HG03378 (cell line): ENCODE data around the gene GTPBP1.

Experiments used
- ATAC-seq: cut with Tn5 transposase; IDR thresholded peaks from one replicate; pipeline ENCODE4 v1.9.1; 2021; ENCODE audit warnings: mild to moderate bottlenecking, moderate library complexity; ENCODE audit not compliant: unreplicated experiment

The GTPBP1 gene

DNA sequence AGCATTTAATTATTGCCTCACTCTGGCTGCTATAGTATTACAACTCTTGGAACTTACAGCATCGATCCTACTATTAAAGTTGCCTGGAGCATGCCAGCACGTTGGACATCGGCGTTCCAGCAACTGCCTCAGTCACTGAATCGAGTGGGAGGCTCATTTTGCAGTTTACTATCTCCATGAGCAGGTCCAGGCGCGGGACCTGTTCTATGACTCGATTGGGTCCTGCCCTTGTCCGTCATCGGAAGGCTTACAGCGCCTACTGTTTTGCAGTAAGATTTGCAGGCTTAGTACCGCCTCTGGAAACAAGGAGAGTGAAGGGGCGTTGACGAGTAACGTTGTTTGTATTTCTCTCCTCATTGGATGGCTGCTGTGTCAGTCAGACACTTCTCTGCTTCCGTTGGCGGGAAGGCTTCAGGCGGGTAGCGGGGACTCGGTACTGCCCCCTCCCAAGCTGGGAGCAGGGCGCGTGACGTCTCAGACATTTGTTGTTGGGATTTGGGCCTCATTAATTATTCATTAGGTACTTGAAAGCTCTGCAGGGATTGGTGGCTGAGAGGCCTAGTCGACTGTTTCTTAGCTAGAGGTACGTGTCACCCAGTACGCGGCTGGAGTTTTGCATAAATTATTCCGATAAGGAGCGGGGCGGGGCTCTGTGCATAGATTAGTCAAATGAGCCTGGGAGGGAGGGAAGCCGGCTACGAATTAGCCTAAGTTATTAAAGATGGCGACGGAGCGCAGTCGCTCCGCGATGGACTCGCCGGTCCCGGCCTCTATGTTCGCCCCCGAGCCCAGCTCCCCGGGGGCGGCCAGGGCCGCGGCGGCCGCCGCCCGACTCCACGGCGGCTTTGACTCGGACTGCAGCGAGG, at the start of gene GTPBP1:
GTPBP1 (plus strand) TSS at position 710 of the 866 bp plus-strand sequence; CDS start at position 722, 12 bp downstream.
- peak; percentile 77 for ATAC-seq

DNA sequence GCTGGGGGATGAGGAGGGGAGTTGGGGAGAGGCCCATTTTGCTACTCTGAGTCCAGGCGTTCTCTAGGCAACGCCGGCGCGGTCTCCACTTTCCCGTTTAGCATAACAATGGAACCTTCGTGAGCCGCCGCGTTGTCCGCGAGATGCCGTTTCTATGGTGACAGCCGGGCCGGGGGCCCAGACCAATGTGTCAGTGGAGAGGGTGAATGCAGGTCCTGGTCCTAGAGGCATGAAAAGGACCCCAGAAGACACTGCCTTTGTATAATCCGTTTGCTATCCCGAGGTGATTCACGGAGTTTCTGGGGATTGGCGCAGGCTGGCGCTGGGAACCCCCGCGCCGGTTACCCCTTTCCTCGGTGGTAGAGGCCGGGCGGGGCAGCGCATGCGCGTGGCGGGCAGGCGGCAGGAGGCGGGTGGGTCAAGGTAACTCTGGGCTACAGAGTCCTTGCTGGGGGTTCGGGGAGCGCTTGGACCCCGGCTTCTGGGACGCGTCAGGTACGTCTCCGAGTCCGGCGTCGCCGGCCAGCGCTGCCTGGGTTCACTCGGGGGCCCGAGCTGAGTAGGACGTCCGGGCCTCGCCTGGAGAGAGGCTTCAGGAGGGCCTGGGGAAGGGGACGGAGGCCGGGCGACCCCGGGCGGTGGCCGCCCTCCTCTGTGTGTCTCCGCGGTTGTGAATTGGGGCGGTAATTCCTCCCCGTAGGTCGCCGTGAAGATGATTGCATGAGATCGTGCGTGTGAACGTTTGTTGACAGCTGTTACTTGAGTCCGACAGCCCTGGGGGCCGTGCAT, 49.3 kb upstream of the GTPBP1 start, which contains the start of the genes CBY1 and FAM227A:
CBY1 (plus strand) TSS at position 383 of the 789 bp plus-strand sequence. CDS start 11,417 bp downstream, outside the sequence.
FAM227A (minus strand) TSS at position 137 of the 789 bp plus-strand sequence. CDS start 6,224 bp downstream, outside the sequence.
- peak; percentile 54 for ATAC-seq

DNA sequence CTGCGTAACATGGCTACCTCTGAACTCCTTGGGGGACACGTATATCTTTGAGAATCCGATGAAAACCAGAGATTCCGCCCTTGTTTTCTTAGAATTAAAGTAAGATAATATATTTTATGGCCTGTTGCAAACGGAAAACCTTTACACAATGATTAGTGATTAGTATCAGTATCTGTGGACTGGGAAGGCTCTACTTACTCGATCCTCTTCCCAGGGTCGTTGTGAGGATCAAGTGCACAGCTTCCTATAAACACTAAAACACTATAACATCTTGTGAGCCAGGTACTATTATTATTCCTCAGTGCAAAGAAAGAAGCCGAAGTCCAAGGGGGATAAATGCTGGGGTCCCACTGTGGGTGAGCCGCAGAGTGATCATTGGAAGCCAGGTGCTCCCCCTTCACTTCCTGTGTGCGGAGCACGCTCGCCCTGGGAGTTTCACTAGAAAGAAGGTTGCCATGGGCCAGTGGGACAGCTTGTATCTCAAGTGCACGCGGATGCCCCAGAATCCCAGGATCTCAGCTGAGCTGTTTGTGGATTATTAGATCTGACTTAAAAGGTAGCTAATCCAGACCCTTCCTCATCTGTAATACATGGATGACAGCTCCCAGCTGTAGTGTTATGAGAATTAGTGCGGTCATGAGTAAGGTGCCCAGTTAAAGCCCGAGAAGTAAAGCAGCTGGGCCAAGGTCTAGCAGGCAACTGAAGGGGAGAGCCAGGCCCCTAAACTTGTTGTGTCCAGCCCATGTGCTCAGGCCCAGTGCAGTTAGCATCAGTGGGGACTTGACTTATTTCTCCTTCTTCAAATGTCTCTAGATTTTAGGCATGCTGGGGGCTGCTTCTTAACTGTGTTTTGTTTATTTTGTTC, 48.5 kb upstream of the GTPBP1 start:
- peak; percentile 25 for ATAC-seq

DNA sequence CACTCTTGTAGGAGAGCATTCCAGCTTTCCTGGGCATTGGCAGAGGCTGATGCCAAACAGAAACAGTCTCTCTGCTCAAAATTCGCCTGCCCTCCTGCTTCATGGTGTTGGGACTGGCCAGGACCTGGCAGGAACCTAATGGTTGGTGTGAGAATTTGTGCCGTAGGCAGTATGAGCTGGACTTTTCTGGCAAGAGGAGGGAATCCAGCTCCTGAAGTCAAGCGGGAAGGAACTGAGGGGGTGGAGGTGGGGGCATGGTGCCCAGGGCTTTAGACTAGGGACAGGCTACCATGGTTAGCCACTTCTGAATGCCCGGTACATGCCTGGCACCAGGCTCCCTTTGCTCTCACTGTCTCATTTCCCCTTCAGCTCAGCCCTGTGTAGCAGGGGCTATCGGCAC, 30.9 kb upstream of the GTPBP1 start:
- no peak for ATAC-seq

DNA sequence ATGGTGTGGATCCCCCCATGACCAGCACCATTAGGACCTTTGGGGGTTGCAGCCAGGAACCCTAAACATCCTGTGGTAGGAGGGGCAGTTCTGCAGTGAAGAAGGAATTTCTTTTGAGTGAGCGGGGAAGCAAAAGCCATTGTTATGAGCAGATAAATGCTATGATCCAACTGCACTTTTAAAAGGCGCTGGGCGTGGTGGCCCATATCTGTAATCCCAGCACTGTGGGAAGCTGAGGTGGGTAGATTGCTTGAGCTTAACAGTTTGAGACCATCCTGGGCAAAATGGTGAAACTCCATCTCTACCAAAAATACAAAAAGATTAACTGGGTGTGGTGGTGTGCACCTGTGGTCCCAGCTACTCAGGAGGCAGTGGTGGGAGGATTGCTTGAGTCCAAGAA, 29.9 kb upstream of the GTPBP1 start:
- ATAC-seq, result no peak

DNA sequence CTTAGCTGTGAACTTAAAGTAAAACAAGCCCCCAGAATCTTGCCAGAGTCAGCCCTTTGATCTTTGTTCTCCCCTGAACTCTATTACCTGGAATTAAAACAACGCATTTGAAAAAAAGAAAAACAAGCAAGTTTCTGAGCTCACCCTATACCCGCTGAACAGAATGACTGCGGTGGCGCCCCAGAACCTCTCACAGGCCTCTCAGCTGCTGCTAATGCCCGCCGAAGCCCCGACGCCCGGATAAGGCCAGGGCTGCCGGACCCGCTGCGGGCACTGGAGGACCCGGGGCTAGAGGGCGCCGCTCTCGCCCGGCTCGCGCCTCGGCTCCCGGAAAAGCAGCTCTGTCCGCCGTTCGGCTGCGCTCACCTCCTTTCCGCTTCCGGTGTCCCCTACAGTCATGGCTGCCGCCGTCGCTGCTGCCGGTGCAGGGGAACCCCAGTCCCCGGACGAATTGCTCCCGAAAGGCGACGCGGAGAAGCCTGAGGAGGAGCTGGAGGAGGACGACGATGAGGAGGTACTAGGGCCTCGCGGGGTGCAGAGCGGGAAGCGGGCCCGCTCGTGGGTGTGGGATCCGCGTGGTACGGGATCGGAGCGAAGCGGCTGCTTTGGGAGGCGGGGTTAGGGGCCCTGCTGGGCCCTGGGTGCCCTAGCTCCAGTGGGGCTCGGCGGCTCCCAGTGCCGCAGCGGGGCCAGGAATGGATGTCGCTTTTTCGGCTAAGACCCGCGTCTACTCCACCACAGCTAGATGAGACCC, 24.0 kb upstream of the GTPBP1 start, which contains the start of gene TOMM22:
TOMM22 (plus strand) TSS at position 376 of the 754 bp plus-strand sequence; CDS start at position 398, 22 bp downstream.
- ATAC-seq, result peak; percentile 68

DNA sequence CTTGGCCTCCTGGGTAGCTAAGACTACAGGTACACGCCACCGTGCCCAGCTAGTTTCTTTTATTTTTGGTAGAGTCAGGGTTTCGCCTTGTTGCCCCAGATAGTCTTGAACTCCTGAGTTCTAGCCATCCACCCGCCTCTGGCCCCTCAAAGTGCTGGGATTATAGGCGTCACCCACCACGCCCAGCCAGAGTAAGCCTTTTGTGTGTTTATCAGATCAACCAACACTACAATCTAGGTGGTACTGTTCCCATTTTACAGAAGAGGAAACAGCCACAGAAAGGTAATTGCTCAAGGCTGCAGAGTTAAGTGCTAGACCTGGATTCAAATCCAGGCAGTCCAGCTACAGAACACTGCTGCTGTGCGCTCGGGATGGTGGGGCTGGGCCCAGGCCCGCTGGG, 20.8 kb upstream of the GTPBP1 start:
- no peak for ATAC-seq

DNA sequence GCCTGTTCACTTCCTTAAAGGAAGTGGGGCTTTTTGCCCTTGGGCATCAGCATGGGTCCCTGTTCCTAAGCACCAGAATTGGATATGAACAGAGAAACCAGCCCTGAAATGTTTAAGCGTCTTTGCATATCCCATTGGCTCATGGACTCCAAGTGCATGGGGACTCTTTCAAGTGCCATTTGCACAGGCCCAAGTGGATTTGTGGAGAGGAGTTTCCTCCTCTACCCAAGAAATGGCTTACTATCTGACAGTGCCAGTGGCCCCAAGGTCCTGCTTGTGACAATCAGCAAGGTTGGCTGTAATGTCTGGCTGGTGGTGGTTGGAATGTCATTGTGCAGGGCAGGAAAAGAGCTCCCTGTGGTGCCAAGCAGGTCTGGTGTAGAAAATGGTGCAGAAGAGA, 20.0 kb upstream of the GTPBP1 start:
- no peak for ATAC-seq

DNA sequence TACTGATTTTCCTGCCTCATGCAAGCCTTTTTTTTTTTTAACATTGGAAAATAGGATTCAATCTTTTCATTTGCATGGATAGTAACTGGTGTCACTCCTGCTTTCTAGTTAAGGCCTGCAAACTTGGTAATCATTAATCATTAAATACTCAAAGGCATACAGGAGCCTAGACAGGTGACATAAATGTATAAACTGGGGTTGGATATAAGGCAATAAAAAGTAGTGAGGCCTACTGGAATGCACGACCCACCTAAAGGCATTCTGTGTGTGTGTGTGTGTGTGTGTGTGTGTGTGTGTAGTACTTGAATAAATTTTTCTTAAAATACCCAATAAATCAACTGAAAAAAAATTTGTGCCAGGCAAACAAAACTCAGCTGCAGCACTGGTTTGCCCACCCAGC, 16.1 kb upstream of the GTPBP1 start:
- no peak for ATAC-seq

DNA sequence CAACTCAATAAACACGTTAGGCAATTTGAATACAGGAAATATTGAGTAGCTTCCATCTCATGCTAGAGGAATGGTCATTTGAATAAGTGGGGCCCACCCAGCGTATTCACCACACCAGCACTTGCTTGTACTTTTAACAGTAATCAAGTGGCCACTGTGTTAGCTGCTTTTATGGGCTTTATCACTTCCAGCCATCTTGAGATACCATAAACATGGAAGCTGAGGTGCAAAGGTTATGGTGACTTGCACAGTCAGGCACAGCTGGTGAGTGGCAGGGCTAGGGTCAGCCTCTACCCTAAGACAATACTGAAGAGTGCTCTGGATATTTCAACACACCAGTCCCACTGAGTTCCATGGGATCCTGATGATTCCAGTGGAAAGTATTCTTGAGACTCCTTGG, 11.7 kb upstream of the GTPBP1 start:
- no peak for ATAC-seq

DNA sequence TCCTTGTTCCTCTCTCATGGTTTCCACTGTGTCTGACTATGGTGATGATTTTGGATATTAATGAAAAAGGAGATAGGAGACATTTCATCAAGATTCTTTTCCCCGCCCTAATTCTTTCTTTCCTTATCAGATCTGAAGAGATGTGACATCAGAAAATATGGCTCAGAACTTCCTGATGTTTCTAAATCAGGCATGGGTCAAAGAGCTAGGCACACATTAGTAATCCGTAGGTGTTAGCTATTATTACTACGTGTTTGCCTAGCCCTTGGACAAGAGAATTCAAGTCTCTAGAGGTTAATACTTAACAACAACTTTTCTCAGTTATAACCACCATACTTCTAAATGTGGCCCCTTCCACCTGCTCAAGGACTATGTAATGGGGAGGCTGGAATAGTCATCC, 10.8 kb upstream of the GTPBP1 start:
- ATAC-seq, result no peak

DNA sequence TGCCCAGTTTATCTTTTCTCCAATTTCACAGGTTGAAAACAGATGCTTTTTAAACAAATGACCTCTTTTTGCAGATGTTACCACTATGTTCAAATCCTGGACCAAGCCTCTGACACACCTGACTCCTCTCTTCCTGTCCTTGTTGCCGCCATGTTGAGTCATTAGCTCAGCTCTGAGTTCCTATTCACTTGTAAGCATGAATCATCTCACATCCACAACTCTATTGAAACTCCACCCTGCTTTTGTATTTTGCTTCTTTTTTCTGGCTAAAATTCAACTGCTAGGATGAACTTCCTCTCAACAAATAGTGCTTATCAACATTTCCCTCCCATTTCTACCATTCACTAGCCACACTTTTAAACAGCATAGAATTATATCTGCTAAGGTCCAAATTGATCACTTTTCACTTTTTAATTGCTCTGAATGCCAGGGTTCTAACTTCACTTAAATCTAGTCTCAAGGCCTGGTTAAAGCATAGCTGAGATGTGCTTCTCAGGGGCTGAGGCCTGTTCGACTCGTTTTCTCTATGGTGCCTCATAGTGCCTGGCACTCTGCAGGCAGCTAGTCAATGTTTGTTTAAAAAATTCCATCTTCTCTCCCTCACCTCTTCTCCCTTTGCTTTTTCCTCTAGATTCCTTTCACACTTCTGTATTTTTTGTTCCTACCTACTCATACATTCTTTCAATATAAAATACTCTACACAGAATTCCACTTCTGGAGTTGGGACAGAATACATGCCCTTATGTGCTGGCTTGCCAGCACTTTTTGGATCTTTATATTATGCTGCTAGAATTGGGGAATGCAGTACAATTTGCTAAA, 8.9 kb upstream of the GTPBP1 start:
- ATAC-seq, result no peak

DNA sequence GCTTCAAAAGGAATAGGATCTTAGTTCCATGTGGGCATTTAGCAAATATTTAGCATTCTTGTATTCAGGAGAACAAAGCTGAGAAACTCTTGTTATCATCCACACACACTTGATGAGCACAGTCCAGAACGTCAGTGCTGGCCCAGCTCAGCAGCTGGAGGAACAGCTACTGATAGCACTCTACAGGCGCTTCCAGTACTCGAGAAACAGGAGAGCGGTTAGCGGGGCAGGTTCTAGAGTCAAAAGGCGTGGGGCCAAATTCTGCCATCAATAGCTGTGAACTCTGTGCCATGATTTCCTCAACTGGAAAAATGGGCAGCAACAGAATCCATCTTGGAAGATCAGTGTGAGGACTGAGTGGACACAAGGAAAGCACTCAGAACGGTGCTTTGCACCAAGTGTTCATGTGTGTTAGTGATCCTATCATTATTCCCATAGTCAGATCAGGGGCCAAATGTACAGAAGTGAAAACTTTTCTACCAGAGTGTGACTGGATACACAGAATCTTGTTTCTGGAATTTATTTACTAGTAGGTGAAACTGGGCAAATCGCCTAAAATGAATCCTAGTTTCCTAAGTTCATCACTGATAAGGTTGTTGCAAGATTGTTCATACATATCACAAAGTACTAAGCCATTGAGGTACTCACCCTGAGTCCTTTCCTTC, 8.2 kb upstream of the GTPBP1 start:
- no peak for ATAC-seq

DNA sequence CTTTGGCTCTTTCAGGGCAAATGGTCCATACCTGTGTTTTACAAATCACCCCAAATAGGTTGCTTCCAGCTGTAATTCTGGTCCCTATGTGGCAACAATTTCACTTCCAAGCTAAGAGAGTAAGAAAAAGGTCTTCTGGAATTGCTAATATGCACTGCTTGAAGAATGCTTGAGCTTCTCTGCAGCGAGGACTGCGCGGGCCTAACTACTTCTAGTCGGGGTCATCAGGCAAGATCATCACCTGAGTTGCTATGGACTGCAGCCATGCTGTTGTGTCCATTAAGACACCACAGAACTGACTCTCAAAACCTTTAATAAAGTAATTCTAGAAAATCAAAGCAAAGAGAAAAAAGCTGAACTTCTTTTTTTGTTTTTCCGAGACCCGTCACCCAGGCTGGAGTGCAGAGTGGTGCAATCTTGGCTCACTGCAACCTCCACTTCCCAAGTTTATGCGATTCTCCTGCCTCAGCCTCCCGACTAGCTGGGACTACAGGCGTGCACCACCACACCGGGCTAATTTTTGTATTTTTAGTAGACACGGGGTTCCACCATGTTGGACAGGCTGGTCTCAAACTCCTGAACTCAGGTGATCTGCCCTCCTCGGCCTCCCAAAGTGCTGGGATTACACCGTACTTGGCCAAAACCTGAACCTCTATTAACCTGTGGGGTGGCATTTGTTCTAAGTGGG, 7.2 kb upstream of the GTPBP1 start:
- ATAC-seq, result no peak

DNA sequence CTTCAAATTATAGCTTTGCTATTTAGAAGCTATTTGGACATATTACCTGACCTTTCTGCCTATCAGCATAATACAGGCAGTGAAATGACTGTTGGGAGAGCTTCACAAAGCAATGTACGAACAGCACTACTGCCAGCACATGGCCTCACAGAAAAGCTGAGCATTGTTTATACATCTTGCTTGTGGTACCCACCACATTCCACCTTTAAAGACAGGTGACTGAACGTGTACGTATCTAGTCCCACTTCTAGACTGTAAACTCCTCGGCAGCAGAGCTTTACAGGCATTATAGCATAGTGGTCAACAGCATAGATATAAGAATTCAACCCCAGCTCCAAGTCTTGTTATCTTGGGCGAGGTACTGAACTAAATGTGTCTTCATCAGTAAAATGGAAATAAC, 6.6 kb upstream of the GTPBP1 start:
- ATAC-seq, result no peak

DNA sequence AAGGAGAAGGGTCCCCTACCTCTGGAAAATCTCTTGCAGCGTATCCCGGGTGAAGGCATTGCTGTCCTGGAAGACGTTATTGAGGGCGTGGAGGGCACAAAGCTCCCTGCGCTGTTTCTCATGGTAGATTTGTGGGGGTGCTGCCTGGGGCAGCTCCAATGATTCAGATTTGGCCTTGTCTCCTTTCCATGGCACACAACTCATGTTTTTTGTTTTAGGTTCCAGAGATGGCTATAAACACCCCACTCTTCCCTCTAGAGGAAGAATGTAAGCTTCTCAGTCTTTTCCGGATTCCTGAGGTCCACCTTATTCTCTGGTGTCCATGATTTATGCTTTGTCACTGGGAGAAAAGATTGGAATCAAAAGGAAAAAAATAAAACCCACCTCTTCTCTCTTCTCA, 6.0 kb upstream of the GTPBP1 start:
- ATAC-seq, result no peak

DNA sequence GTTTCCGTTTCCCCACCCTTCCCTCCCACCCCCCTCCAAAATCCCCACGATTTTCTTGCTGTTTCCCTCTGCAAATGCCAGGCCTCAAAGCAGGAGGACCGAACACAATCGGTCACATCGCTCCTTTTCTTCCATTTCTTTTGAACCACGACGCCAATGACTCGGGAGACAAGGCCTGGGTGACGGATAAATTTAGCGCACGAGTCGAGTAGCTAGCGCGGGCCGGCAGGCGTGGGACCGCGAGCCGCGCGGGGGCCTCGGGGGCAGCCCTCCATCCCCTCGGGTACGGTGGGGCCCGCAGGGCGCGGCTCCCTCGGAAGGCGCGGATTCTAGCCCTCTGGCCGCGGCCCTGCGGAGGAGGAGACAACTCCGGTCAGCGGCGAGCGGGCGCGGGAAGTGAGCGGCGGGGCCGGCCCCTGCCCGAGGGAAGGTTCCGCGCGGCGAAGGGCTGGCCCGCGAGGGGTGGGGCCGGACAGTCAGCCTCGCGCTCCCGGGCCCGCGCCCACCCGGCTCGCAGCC, 5.4 kb upstream of the GTPBP1 start:
- no peak for ATAC-seq
